C4-2B (cell line): ENCODE results near the gene DCAF6.

ENCODE experiments used
- ZFX ChIP-seq: fragments of 450-650 bp; IDR thresholded peaks from 2 replicates; pipeline ENCODE4 v1.6.1; 2017
- TF ChIP-seq, protein P1 (sequence below): fragments of 450-650 bp; conservative IDR thresholded peaks from 2 replicates; pipeline ENCODE4 v1.5.1; 2017; ENCODE audit warnings: mild to moderate bottlenecking

DNA sequence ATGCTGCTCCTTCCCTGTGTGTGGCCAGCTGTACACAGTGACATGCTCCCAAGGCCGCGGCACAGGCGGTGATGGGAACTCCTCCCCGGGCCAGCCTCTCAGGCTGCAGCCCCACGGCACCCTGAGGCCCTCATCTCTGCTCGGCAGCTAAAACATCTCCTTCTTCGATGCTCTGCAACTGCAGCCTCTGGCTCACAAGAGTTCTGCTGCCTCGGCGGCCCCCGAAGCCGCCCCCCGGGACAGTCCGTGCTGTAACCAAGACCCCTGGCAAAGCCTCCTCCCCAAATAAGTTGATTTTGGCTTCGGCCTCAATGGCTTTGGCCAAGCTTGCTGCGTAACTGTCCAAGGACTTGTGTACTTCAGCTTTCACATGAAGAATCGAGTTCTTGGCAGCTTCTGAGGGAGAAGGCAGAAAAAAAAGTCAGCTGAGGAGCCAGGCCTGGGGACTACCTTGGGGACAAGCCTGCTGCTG, 149.0 kb downstream of the DCAF6 start:
- TF ChIP-seq, protein P1, sequence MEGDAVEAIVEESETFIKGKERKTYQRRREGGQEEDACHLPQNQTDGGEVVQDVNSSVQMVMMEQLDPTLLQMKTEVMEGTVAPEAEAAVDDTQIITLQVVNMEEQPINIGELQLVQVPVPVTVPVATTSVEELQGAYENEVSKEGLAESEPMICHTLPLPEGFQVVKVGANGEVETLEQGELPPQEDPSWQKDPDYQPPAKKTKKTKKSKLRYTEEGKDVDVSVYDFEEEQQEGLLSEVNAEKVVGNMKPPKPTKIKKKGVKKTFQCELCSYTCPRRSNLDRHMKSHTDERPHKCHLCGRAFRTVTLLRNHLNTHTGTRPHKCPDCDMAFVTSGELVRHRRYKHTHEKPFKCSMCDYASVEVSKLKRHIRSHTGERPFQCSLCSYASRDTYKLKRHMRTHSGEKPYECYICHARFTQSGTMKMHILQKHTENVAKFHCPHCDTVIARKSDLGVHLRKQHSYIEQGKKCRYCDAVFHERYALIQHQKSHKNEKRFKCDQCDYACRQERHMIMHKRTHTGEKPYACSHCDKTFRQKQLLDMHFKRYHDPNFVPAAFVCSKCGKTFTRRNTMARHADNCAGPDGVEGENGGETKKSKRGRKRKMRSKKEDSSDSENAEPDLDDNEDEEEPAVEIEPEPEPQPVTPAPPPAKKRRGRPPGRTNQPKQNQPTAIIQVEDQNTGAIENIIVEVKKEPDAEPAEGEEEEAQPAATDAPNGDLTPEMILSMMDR: no peak
- TF ChIP-seq ZFX: no peak
